GM12875 (cell line): ENCODE results near the gene MAGI1.

ENCODE experiments used
- H3K4me3 ChIP-seq: one replicate; pipeline ENCODE4 v1.5.1; 2011; ENCODE audit warnings: low read depth, low read length, control low read depth
- TF ChIP-seq, protein P1 (sequence below): IDR thresholded peaks from 2 replicates; pipeline ENCODE4 v1.5.1; 2011; ENCODE audit warnings: low read depth, mild to moderate bottlenecking, control low read depth, inconsistent platforms, low read length, moderate library complexity, borderline replicate concordance; ENCODE audit not compliant: insufficient read depth

Gene MAGI1

DNA sequence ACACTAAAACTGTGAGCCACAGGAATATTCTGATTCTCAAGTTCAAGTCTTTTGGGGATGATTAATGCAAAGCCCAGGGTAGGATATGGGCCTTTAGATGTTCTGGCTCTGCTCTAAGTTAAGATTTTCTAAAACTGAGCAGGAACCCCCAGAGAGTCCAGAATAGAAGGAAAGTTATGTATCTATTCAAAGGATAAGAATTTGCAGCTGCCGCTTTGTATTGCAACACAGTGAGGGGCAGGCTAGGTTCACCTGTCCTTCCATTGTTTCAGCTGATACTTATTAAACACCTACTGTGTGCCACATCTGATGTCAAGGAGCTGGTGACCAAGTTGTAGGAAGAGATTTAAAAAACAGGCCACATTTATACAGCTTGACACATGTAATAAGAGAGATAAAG is 290.4 kb downstream of the MAGI1 start:
- TF ChIP-seq, protein P1, sequence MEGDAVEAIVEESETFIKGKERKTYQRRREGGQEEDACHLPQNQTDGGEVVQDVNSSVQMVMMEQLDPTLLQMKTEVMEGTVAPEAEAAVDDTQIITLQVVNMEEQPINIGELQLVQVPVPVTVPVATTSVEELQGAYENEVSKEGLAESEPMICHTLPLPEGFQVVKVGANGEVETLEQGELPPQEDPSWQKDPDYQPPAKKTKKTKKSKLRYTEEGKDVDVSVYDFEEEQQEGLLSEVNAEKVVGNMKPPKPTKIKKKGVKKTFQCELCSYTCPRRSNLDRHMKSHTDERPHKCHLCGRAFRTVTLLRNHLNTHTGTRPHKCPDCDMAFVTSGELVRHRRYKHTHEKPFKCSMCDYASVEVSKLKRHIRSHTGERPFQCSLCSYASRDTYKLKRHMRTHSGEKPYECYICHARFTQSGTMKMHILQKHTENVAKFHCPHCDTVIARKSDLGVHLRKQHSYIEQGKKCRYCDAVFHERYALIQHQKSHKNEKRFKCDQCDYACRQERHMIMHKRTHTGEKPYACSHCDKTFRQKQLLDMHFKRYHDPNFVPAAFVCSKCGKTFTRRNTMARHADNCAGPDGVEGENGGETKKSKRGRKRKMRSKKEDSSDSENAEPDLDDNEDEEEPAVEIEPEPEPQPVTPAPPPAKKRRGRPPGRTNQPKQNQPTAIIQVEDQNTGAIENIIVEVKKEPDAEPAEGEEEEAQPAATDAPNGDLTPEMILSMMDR = no peak
- H3K4me3 ChIP-seq = no peak overlapping the region

DNA sequence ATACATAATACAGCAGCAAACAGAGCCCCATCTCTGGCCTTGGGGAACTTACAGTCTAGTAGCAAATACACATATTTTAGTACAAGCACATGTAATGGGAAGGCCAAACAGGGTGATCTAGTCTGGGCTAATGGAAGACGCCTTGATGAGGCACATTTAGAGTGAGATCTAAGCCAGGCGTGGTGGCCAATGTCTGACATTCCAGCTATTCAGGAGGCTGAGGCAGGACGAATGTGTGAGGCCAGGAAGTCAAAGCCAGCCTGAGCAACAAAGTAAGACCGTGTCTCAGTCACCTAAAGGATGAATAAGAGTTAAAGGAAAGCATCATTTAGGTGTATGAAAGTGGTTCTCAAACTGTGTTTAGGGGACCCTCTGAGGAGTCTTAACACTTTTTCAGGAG is 291.9 kb downstream of the MAGI1 start:
- TF ChIP-seq, protein P1 = no peak
- H3K4me3 ChIP-seq = no peak overlapping the region

- no peak overlapping the region for H3K4me3 ChIP-seq
- TF ChIP-seq, protein P1 = no peak
These were observed 293.4 kb downstream of the MAGI1 start for GRCh38 chr3:65745306-65745705.

DNA sequence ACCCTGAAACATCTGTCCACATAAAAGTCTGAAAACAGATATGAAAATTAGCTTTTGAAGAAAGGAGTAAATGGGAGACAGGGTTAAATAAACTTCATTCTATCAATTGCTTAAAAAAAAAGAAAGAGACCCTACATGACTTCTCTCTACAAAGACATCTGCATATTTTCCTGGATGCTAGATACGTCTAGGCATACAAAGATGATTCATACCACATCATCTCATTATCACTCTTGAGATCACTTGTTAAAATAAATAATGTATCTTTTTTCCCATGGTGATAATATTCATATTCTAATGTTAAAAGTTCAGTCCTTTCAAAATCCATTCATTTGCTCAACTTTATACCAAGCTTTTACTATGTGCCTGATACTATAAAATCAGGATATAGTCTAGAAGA is 295.8 kb downstream of the MAGI1 start:
- H3K4me3 ChIP-seq = no peak overlapping the region
- TF ChIP-seq, protein P1 = no peak

DNA sequence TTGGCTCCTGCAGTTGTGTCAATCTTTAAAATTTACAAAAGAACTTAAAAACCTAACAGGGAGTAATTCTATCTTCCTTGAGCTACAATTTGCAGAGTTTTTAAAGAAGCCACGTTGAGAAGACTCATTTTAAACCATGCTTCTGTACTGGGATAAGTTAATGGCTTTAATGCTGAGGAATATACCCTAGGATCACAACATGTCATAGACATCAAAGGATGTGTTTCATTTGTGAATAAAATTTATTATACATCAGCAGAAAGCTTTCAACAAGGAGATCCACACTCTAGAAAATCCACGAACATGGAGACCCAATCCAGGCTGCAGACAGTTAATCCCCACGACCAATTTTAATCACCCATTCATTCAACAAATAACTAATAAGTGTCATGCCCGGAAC is 297.2 kb downstream of the MAGI1 start:
- TF ChIP-seq, protein P1 = no peak
- no peak overlapping the region for H3K4me3 ChIP-seq

DNA sequence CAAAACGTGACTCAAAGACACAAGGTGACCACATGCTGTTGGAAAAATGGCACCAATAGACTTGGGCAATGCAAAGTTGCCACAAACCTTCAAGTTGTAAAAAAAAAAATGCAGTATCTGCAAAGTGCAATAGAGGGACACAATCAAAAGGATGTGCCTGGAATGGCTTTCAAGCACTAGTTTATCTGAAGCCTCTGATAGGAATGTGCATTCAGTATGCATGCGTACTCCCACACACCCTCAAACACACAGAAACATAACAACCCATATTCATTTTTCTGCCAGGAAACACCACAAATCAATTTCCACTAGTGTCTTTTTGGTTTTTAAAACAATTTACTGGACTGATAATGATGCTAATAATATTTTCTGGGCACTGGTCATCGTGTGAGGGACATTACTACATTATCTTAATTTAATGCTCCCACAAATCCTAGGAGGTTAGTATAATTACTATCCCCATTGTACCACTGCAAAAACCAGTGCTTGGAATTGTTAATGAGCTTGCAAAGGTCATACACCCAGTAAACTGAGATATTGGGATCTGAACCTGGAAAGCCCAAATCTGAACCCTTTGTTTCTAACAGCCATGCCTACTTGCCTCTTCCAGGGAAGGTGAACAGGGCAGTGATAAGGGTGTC is 298.7 kb downstream of the MAGI1 start:
- TF ChIP-seq, protein P1 = no peak
- H3K4me3 ChIP-seq = no peak overlapping the region

- TF ChIP-seq, protein P1 = no peak
- H3K4me3 ChIP-seq = no peak overlapping the region
These were observed 303.9 kb downstream of the MAGI1 start for GRCh38 chr3:65734792-65735191.
